ENCODE results near the gene ZDHHC16.
A peak's percentile ranks its signal among the peaks of the same experiment; 100 is the strongest.
"Not testable (repeated sequence)": the region's sequence is repeated elsewhere in the genome, so short reads cannot be mapped to it uniquely, and the experiment has no call there.

The ZDHHC16 gene

DNA sequence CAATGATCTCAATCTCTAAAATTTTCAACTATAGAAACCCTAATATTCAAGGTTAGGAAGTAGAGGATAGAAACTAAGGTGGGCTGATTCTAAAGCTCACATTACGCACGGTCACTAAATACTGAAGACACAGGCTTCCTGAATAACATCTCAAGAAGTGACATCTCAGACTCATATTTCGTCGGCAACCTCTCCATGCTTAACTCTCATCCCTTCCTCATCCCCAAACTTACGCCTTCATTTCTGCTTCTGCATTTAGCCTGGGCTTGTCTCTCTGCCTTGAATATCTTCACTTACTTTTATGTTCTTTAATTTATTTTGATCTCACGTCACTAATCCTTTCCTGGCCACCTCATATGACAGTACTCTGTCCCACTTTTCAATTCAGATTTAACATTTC is 10.8 kb upstream of the ZDHHC16 start:
- DNase-seq = no peak

DNA sequence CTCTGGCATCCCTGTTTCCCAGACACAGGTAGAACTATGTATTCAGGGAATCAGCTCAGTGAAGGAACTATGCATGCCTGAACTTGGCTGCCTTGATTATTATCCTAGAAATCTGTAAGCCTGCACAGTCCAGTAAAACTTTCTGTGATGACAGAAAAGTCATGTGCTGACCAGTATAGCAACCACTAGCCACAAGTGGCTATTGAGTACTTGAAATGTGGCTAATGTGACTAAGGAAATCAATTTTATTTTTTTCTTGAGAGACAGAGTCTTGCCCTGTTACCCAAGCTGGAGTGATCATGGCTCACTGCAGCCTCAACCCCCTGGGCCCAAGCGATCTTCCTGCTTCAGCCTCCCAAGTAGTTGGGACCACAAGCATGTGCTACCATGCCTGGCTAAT is 3.7 kb upstream of the ZDHHC16 start:
- no peak for DNase-seq

DNA sequence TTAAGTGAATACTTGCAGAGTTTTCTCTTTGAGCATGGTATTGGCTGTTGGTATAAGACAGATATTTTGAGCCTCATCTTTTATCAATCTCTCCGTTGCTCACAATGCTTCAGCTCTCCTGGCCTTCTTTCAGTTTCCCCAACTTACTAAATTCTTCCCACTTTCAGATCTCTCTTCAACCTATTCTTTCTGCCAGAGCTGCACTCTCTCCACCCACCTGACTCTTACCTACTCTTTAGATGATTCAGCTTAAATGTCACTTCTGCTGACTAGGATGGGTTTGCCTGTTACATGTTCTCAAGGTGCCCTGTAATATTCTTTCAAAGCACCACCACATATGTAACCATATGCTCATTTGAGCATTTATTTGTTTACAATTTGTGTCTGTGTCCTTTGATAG is 1.8 kb upstream of the ZDHHC16 start:
- no peak for DNase-seq

DNA sequence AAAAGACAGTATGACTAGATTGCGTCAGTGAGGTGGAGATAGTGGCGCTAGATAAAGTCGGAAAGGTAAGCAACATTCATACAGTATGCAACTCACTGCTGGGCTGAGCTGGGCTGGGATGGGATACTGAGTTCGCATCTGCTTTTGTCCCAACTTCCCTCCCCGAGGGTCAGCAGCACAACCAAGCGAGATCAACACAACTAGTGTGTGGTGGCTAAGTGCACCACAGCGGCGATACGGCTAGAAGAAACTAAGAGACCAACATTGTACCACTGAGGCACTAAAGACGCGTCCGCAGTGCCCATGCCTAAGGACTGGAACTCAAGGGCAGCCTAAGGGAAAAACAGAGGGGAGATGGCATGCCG is 636 bp upstream of the ZDHHC16 start:
- no peak for DNase-seq

DNA sequence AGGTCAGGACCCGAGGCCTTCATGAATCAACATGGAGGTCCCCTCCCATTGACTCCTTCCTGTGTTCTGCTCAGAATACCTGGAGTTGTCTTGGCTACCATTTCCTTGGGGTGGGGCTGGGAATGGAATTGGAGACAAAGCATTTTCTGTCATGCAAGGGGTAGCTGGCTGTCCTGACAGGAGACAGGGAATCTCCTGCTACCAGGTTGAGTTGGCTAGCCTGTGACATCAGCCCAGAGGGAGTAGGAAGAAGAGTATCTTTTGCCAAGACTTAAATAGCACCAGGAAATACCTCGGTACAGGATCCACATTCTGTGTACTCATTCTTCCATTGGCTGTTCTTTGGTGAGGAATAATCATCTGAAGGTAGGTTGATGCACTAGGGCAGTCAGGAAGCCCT is 4.9 kb downstream of the ZDHHC16 start:
- DNase-seq = no peak

DNA sequence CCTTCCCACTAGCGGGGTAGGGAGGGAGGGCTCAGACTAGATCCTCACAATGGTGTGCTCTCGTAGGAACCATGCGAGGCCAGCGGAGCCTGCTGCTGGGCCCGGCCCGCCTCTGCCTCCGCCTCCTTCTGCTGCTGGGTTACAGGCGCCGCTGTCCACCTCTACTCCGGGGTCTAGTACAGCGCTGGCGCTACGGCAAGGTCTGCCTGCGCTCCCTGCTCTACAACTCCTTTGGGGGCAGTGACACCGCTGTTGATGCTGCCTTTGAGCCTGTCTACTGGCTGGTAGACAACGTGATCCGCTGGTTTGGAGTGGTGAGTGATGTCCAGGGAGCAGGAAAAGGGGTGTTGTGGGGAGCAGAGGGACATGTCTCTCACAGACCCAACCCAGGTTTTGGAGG is 5.6 kb downstream of the ZDHHC16 start:
- no peak for DNase-seq

DNA sequence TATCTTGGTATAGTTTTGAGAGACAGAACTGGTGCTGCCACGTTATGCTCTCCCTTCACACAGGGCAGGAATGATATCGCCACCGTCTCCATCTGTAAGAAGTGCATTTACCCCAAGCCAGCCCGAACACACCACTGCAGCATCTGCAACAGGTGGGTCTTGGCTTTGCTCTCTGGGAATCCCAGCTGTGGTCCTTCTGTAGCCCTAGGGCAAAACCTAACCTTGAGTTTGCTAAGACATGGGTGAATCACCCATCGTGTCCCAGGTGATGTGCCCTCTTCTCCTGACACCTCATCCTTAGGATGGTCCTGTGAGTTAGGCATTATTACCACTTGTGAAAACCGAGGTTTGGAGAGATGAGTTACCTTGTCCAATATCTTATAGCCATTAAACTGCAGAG is 6.4 kb downstream of the ZDHHC16 start:
- no peak for DNase-seq

DNA sequence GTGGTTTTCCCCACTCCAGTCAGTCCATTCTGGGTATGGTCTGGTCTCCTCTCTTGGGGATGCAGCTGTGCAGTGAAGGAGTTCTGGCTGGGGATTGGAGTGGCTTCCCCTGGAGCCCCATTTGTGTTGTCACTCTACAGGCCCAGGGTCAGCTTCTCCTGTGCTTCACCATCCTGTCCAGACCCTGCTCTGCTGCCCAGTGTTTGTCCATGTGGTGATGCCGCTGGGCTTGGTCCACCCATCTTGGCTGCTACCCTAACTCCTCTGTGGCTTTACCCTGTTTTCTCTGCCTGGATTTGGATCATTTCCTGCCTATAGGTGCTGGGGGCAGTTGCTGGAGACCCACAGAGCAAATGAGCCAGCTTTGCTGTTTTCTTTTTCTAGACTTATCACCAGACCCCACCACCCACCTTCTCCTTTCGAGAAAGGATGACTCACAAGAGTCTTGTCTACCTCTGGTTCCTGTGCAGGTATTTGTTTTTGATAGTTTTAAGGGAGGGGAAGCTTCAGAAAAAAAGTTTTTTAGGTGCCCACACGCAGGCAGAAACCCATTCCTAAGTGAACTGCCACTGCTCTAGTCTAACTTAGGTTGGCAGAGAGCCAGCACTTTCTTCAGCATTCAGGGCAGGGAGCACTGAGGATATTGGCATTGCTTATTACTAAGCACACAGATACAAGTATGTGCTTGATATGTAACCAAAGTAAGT is 8.5 kb downstream of the ZDHHC16 start:
- no peak for DNase-seq

DNA sequence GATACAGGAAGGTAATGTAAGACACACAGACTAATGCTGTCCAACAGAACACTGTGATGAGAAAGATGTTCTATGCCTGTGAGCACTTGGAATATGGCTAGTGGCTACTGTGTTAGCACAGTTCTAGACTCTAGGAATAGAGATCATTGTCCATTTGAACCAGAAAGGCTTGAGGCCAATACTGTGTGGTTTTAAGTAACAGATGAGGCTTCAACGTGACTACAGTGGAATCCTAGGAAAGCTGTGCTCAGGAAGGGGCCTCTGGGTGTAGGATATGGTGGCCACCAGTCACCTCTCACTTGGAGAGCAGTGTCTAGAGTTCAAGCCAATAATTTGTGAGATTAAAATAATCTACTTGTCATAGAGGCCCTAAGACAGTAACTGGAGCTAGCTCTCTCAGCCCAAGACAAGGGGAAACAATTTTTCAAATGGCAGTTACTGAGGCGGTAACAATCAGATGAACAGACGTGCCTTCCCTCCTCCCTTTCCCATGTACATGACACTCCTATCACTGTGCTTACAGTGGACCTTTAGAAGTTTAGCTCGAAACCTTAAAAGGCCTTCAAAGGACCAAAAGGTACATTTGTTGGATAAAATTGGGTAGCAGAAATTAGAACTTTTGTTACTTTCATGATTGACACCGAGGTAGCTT is 10.2 kb downstream of the ZDHHC16 start:
- DNase-seq = no peak

DNA sequence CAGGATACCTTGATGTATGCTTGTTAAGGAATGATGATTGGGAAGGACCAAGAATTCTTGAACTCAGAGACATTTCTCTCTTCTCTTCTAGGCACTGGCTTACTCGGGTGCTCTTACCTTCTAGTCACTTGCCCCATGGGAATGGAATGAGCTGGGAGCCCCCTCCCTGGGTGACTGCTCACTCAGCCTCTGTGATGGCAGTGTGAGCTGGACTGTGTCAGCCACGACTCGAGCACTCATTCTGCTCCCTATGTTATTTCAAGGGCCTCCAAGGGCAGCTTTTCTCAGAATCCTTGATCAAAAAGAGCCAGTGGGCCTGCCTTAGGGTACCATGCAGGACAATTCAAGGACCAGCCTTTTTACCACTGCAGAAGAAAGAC is 10.7 kb downstream of the ZDHHC16 start:
- DNase-seq = no peak

DNA sequence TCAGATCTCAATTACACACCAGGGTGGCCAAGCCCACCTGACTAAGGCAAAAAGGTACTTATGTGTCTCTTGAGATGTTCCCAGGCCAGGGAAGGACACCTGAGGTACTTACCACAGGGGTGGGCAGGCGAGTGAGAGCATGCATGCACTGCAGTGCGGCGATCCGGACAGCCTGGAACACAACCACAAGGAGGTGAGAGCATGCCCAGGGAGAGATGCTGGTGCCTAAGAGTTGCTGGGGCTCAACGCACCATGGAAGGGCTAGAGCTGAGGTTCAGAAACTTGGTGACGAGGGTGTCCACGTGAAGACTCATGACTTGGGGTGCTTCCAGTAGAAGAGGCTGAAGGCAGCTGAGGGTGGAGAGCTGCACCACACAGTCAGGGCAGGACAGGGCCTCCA is 13.1 kb downstream of the ZDHHC16 start:
- no peak for DNase-seq

DNA sequence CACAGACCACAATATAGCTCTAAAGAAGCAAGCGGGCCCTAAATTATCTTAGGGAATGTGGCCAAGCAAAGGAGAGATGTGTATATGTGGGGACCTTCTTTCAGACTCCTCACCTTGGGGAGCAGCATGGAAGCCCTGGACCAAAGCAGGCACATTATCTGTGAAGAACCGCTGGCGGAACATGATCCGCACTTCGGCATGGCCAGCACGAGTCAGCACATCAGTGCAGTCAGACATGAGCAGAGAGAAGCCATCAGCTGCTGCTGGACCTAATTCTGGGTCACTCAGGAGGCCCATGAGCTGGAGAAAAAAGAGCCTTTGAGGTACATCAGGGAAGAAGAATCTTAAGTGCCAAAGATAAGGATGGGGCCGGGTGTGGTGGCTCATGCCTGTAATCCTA is 14.0 kb downstream of the ZDHHC16 start:
- DNase-seq = no peak

DNA sequence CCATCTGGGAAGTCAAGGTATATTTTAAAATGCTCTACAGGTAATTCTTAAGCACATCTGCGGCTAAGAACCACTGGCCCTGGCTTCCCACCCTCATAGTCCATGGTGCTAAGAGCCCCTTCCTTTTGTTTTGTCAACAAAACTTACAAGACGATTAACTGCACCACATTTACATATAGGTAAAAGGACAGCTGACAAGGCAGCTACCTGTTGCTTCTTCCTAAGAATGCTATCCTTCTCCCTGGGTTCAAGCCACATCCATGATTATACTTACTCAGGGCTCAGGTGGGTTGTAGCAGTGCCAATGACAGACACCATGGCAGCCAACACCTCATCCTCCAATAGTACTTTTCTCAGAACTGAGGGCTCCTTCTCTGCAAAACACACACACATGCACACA is 16.3 kb downstream of the ZDHHC16 start:
- no peak for DNase-seq

DNA sequence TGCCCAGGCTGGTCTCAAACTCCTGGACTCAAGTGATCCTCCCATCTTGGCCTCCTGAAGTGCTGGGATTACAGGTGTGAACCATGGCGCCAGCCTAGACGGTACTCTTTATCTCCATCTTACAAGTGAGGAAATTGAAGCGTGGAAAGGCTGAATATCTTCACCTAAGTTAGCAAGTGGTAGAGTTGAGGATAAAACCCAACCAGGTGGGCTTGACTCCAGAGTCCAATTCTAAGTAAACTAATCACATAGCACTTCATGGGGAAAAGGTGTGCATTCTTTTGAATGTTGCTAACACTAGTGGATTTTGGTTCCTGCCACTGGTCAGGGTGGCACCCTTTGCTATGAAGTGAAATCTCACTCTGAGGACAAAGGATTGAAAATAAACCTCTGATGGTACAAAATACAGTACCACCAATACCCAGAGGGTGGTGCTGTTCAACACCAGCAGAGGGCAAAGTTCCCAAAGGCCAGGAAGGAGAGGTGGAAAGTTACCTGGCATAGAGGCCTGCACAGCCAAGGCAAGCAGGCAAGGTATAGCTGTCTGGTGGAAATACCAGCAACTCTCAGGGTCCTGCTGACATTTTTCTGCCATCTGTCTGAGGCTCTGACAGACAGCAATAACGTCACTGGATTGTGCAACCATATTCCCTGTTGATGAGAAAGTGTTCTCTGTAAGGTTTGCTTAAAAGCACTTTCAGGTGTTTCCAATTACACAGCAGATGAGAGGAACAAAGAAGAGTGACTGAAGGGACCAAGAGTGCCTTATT is 17.6 kb downstream of the ZDHHC16 start:
- peak; percentile 12 to 75 for DNase-seq

DNA sequence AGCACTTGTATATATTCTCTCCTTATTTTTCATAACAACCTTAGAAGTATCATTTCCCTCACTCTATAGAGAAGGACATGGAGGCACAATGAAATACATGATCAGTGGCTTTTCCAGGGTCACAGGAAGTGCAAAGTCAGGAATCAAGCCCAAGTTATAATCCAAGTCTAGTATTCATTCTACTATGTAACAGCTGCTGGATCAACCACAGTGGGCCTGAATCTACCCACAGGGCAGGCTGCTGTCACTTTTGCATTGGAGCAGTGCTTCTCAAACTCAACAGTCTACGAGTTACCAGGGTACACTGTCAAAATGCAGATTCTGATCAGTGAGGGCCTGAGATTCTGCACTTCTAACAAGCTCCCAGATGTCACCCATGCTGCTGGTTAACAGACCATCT is 18.3 kb downstream of the ZDHHC16 start:
- no peak for DNase-seq

DNA sequence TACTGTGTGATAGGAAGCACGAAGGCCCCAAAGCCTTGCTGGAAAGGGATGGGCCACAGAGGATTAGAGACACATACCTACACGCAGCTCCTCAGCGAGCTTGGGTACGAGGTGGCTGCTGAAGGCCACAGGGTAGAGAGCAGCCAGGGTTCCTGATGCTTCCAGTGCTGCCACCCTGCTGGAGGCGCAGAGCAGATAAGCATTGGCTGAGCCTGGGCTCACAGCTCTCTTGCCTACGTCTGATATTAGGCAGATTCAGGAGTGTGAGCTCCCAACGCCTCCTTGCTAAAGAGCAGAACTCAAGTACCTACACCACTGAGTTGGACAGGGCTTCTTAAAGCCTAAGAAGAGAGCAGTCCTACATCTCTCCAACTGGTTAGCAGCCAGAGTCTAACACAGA is 20.0 kb downstream of the ZDHHC16 start:
- no peak for DNase-seq

DNA sequence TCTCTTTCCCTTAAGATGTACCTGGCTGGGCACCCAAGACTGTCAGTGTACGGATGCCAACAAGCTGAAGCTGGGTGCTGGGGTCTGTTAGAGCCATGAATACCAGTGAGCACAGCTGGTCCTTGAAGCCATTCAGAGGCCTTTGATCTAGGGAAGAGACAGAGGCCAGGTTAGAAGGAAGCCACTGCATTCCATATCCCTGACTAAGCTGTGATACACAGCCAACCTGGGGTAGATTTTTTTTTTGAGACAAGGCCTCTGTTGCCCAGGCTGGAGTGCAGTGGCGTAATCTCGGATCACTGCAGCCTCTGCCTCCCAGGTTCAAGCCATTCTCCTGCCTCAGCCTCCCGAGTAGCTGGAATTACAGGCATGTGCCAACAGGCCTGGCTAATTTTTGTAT is 20.8 kb downstream of the ZDHHC16 start:
- no peak for DNase-seq

DNA sequence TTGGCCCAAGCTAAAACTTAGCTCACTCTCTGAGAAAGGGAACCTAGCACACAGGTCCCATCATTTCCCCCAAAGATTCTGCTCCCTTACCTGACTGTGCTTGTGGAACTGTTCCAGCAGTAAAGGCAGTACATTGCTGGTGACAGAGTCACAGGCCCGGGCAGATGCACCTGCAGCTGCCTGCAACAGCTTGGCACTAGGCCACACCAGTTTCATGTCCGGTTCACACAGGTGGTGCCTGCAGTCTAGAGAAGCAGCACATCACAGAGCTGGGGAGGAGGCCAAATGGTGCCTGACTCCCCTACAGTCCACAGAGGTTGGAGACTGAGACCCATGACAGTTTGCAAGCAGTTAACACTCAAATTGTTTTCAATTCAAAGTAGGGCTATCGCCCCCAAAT is 22.2 kb downstream of the ZDHHC16 start:
- no peak for DNase-seq

DNA sequence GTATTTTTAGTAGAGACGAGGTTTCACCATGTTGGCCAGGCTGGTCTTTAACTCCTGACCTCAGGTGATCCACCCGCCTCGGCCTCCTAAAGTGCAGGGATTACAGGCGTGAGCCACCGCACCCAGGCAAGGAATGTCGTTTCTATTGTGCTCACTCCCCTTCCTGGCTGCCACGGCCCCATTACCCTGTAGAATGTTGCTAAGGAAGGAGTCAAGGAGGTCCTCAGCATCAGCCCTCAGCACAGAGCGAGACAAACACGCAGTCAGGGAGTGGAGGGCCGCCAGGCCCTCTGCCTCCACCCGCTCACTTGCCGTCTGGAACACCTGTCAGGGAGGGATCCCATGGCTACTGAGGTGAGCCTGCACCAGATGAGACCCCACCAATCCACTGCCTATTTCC is 22.8 kb downstream of the ZDHHC16 start:
- not testable (repeated sequence) for DNase-seq

DNA sequence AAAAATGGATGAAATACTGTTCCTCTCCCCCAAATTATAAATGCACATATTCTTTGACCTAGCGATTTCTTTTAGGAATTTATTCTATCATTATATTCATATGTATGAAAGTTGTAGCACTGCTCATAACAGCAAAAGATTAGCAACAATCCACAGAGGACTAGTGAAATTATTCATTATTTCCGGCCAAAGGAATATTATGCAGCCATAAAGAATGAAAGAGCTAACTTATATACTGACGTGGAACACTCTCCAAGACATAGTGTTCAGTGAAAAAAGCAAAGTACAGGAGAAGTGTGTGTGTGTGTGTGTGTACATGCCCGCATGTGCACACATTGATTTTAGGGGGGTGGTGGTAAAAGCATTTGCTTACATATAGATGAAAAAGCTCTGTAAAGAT is 28.9 kb downstream of the ZDHHC16 start:
- DNase-seq = no peak

DNA sequence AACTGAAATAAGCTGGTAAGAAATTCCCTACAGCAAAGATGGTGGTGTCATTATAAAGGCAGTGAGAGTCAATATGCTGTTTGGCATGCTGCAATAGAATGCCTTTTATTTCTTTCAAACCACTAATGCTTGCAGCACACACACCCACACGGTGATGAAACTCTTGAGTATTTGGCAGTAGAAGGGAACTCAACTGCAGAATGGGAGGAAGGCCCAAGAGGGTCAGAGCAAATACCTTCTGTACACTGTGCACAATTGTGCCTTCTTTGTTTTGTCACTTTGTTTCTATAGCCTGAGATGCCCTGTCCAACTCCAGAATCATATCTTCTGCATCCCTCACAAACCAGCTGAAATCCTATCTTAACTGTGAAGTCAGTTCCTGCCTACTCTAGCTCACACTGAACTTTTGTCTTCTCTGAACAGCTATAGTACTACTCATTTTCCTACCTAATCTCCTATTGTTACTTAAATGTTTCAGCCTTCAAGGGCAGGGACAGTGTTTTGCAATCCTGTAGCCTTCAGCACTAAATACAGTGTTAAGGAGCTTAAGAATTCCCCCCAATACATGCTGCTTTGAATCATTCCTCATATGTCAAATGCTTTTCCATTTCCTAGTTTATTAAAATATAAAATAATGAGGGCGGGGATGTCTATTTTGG is 30.1 kb downstream of the ZDHHC16 start:
- DNase-seq = no peak

DNA sequence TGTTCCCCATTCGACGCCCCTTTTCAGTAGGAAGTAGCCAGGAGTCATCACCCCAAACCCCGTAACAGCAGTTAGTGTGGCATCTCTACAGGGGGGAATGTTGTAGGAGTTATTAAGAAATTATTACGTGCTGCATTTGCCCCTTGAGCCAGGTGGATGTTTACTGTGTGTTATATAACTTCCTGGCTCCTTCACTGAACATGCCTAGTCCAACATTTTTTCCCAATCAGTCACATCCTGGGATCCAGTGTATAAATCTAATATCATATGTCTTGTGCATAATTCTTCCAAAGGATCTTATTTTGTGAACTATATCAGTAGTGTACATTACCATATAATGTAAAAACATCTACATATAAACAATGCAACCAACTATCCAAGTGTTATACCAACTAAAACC is 33.4 kb downstream of the ZDHHC16 start:
- not testable (repeated sequence) for DNase-seq

DNA sequence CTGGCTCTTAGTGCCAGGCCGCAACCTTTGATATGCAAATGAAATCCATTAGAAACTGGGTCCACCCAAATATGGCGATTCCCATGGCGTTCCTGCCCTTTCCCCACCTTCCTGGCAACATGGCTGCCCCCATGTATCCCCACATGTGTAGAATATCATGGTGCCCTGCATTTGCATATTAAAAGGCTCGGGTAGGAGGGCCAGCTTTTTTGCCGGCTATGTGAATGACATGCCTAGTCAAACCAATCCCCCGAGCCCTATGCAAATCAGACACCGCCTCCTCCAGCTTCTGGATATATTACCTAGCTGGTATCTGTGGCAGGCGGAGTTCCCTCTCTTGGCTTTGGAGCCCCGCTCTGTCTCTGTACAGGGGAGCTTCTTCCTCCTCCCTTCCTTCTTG is 34.0 kb downstream of the ZDHHC16 start:
- DNase-seq = peak; percentile 92 to 94

DNA sequence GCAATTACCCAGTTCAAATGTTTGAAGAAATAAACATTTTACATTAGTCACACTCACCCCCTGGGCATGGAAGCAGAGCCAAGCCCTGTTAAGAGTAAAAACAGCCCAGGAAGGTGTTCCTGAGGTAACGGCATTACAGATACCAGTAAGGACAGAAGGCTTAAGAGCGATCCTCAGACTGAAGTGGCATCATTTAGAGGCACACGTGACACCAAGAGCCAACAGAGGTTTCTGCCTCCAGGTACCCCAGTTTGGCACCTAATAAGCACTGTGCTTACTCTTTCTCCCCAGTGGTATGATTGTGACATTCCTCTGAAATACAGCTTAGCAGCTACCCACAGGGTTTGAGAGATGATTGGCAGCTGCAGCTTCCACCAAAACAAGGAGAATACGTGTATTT is 35.1 kb downstream of the ZDHHC16 start:
- no peak for DNase-seq
